ENCODE measurements around the gene TRIM50. TPM values are rescaled to one million over a fixed set of nuclear protein-coding genes. Genes with fewer than 3 reads are reported as not detected.

TRIM50 gene
- total and polyA plus RNA-seq, 12 donors = 0.24 to 1.9 (median 0.72) TPM; not detected in 3

DNA sequence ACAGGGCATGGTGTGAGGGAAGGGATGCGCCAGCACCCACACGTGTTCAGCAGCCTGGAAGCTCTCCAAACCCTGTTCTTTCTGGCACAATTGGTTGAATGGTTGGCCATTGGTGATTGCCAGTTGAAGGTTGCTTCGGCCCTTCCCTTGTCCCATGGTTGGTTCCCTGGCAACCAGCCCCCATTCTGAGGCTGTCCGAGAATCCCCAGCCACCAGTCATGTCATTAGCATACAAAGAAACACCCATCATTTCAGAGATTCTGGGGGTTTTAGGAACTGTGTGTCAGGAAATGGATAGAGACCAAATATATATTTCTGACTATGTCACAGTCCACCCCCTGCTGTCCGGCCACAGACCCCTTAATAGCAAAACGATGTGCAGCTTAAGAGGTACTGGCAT, 21.9 kb upstream of the TRIM50 start:
- no peak for DNase-seq
- no peak for TF ChIP-seq POLR2A (IDR thresholded peaks at IDR 0.05)
- TF ChIP-seq, protein P1, sequence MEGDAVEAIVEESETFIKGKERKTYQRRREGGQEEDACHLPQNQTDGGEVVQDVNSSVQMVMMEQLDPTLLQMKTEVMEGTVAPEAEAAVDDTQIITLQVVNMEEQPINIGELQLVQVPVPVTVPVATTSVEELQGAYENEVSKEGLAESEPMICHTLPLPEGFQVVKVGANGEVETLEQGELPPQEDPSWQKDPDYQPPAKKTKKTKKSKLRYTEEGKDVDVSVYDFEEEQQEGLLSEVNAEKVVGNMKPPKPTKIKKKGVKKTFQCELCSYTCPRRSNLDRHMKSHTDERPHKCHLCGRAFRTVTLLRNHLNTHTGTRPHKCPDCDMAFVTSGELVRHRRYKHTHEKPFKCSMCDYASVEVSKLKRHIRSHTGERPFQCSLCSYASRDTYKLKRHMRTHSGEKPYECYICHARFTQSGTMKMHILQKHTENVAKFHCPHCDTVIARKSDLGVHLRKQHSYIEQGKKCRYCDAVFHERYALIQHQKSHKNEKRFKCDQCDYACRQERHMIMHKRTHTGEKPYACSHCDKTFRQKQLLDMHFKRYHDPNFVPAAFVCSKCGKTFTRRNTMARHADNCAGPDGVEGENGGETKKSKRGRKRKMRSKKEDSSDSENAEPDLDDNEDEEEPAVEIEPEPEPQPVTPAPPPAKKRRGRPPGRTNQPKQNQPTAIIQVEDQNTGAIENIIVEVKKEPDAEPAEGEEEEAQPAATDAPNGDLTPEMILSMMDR (IDR thresholded peaks at IDR 0.05) = no peak
- H3K4me3 ChIP-seq = no peak overlapping the region
- no peaks in the 10 kb centered on the region for H3K36me3 ChIP-seq (replicated peaks in 1 of 2)
- 68 to 86% (median 82%) methylated on average over 6 of the region's 6 CpGs for WGBS, 4 donors
- no peak overlapping the region for H3K27ac ChIP-seq
- no peaks in the 10 kb centered on the region for H3K27me3 ChIP-seq
- no peaks in the 10 kb centered on the region for H3K4me1 ChIP-seq (replicated peaks in 1 of 2)
- H3K9me3 ChIP-seq (replicated peaks in 1 of 3) = no peaks in the 10 kb centered on the region
- intact Hi-C loops (cut with DNase I) = loop anchor here in 1 of 2 donors (10.0 kb wide), 1 partner anchor 45 kb away; no protein-coding TSS in a partner anchor

DNA sequence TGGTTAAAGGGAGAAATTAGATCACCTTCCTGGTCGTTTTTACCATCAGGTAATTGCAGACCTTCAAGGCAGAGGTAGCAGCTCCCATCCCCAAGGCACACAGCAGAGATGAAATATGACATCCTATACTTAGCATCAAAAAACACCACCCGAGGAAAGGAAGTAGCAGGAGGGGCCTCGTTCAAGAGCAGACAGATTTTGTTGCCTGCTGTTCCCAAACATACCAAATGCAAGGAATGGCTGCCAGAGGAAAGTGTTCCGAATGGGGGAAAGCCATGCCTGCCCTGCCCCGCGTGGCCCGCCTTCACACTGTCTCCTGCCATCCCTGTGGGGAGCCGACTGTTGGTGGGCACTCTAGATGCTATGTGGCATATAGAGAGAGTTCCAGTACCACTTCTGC, 18.1 kb upstream of the TRIM50 start:
- TF ChIP-seq, protein P1 (IDR thresholded peaks at IDR 0.05) = no peak
- TF ChIP-seq POLR2A (IDR thresholded peaks at IDR 0.05) = no peak
- no peak overlapping the region for H3K27ac ChIP-seq
- no peak overlapping the region for H3K4me3 ChIP-seq
- 37 to 68% (median 56%) methylated on average over 5 to 8 of the region's 8 CpGs for WGBS, 4 donors
- no peaks in the 10 kb centered on the region for H3K27me3 ChIP-seq
- H3K9me3 ChIP-seq (replicated peaks in 1 of 3) = no peaks in the 10 kb centered on the region
- DNase-seq = no peak
- intact Hi-C loops (cut with DNase I) = loop anchor here in 1 of 2 donors (10.0 kb wide), 1 partner anchor 49 kb away; no protein-coding TSS in a partner anchor
- no peaks in the 10 kb centered on the region for H3K36me3 ChIP-seq (replicated peaks in 1 of 2)
- H3K4me1 ChIP-seq (replicated peaks in 1 of 2) = no peaks in the 10 kb centered on the region

DNA sequence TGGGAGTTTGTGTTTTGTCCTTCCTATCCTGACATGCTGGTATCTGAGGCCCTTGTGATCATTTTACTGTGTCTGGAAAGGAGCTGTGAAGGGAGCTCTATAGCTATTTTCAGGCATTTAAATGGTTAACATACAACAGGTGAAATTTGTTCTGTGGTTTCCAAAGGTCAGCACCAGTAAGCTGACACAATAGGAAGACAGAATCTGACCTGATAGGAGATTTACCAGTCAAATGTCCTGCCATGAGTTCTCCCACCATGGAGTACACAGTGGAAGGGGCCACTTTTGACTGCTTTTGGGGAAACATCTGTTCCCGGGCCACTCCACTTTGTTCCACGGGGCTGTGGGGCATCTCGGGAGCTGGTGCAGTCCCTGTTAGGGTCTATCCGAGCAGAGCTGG, 17.7 kb upstream of the TRIM50 start:
- TF ChIP-seq POLR2A (IDR thresholded peaks at IDR 0.05) = no peak
- TF ChIP-seq, protein P1 (IDR thresholded peaks at IDR 0.05) = no peak
- Histone ChIP-seq H3K4me1 (replicated peaks in 1 of 2) (no peaks in the 10 kb centered on the region), H3K27me3 (no peaks in the 10 kb centered on the region), H3K4me3 (no peak overlapping the region), H3K27ac (no peak overlapping the region), H3K36me3 (replicated peaks in 1 of 2) (no peaks in the 10 kb centered on the region), H3K9me3 (replicated peaks in 1 of 3) (no peaks in the 10 kb centered on the region)
- DNase-seq = no peak
- intact Hi-C loops (cut with DNase I) = loop anchor here in 1 of 2 donors (10.0 kb wide), 1 partner anchor 49 kb away; no protein-coding TSS in a partner anchor
- 57 to 70% (median 62%) methylated on average over 4 of the region's 4 CpGs for WGBS, 4 donors

DNA sequence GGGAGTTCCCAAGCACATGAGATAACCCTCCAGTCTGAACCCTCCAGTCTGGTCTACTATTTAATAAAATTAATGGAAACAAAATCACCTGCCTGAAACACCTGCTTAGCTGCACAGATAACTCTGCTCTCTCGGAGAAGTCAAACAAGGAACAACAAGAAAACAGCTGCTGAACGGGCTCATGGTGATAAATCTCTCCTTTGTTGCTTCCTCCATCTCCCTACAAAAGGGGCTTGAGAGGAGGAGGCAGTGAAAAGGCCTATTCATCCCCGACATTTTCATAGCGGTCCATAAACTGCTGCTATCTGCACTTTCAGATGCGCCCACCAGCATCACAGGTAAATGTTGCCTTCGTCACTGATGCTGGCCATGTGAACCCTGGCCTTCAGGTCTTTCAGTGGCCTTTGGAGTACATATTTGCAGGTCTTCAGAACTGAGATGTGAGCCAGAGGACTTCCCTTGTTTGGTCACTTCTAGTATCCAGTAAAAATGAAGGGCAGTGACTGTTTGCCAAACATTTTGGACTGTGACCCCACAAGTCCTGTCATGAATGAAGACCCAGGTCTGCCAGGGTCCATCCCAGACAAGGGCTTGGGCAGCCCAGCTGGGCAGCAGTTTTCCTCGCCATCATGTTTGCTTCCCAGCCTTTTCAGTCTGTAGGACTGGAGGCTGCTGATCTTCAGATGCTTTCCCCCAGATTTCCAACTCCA, 15.9 kb upstream of the TRIM50 start:
- no peaks in the 10 kb centered on the region for H3K36me3 ChIP-seq (replicated peaks in 1 of 2)
- H3K4me3 ChIP-seq = no peak overlapping the region
- no peaks in the 10 kb centered on the region for H3K27me3 ChIP-seq
- H3K4me1 ChIP-seq (replicated peaks in 1 of 2) = no peaks in the 10 kb centered on the region
- intact Hi-C loops (cut with DNase I) = loop anchor here in 1 of 2 donors (5.0 to 10.0 kb wide), 3 partner anchors 51 to 108 kb away; partner anchors contain the start of gene FZD9
- H3K9me3 ChIP-seq (replicated peaks in 1 of 3) = no peaks in the 10 kb centered on the region
- no peak overlapping the region for H3K27ac ChIP-seq
- TF ChIP-seq, protein P1 (IDR thresholded peaks at IDR 0.05) = no peak
- TF ChIP-seq POLR2A (IDR thresholded peaks at IDR 0.05) = no peak
- DNase-seq = no peak
- WGBS, 4 donors = 81 to 90% (median 87%) methylated on average over 7 of the region's 7 CpGs
